IMR-90 (cell line): Measurements from ENCODE around the gene SMC5. TPM values are rescaled to one million over a fixed set of nuclear protein-coding genes. Genes with fewer than 3 reads are reported as not detected.

ENCODE experiments used
- ATAC-seq: fragments of 200-7000 bp; cut with Tn5 transposase; 2 replicates; pipeline ENCODE4 v1.9.1; 2020; ENCODE audit warnings: low read depth, mild to moderate bottlenecking, moderate library complexity
- BruUV-seq: library from RNA; stranded (reverse); fragments of 400-500 nt; replicated peaks from 2 replicates; lab custom pipeline; 2021; lab: Mats Ljungman, UMichigan
- CTCF ChIA-PET: fragments of 300-600 bp; formaldehyde crosslinking; extraction: SDS; loops from one replicate; lab custom pipeline; 2021; ENCODE audit warnings: antibody characterized with exemption; lab: Yijun Ruan, JAX
- POLR2A ChIA-PET: fragments of 300-600 bp; sonication (Branson Sonifier 250); formaldehyde crosslinking; loops from one replicate; lab custom pipeline; 2022; ENCODE audit warnings: antibody characterized with exemption; ENCODE audit not compliant: unreplicated experiment; lab: Charles Lee
- DNase-seq: peaks from one replicate; pipeline ENCODE4 v3.0.0; 2013
- H2AFZ ChIP-seq: replicated peaks from 2 replicates; pipeline ENCODE3; 2013; ENCODE audit warnings: low read length, mild to moderate bottlenecking; ENCODE audit not compliant: poor library complexity
- H2AK5ac ChIP-seq: 2 replicates; pipeline ENCODE4 v1.6.1; 2013; ENCODE audit warnings: low read depth, low read length, inconsistent platforms
- H2AK9ac ChIP-seq: replicated peaks from 2 replicates; pipeline ENCODE3; 2013; ENCODE audit warnings: mild to moderate bottlenecking, low read depth, low read length, moderate library complexity; ENCODE audit not compliant: poor library complexity
- H2BK120ac ChIP-seq: 2 replicates; pipeline ENCODE4 v1.6.1; 2013; ENCODE audit warnings: low read depth, low read length, inconsistent platforms
- H2BK15ac ChIP-seq: 3 replicates; pipeline ENCODE4 v1.6.1; 2013; ENCODE audit warnings: low read depth, low read length, inconsistent platforms
- H2BK20ac ChIP-seq: 2 replicates; pipeline ENCODE4 v1.6.1; 2013; ENCODE audit warnings: low read depth, mild to moderate bottlenecking, inconsistent platforms, low read length, moderate library complexity
- H2BK5ac ChIP-seq: 2 replicates; pipeline ENCODE4 v1.6.1; 2013; ENCODE audit warnings: mild to moderate bottlenecking, low read depth, low read length, inconsistent platforms; ENCODE audit not compliant: poor library complexity, severe bottlenecking
- H3K14ac ChIP-seq: replicated peaks from 2 replicates; pipeline ENCODE4 v1.6.1; 2013; ENCODE audit warnings: low read depth, low read length, inconsistent platforms
- H3K18ac ChIP-seq: 2 replicates; pipeline ENCODE4 v1.6.1; 2013; ENCODE audit warnings: low read depth, low read length, control low read depth
- H3K23ac ChIP-seq: 2 replicates; pipeline ENCODE4 v1.6.1; 2013; ENCODE audit warnings: low read depth, low read length, inconsistent platforms
- H3K27ac ChIP-seq: 2 replicates; pipeline ENCODE4 v1.5.1; 2013; ENCODE audit warnings: mild to moderate bottlenecking, control low read depth, low read length; ENCODE audit not compliant: insufficient read depth
- H3K27me3 ChIP-seq: 2 replicates; pipeline ENCODE4 v1.6.1; 2013; ENCODE audit warnings: low read length; ENCODE audit not compliant: control insufficient read depth, insufficient read depth
- H3K36me3 ChIP-seq: 2 replicates; pipeline ENCODE4 v1.6.1; 2013; ENCODE audit warnings: low read length, mixed read lengths; ENCODE audit not compliant: control insufficient read depth, insufficient read depth
- H3K4ac ChIP-seq: 2 replicates; pipeline ENCODE4 v1.6.1; 2013; ENCODE audit warnings: low read depth, low read length, inconsistent platforms
- H3K4me1 ChIP-seq: 2 replicates; pipeline ENCODE4 v1.6.1; 2013; ENCODE audit warnings: low read length, mixed read lengths; ENCODE audit not compliant: control insufficient read depth, insufficient read depth
- H3K4me2 ChIP-seq: 2 replicates; pipeline ENCODE4 v1.6.1; 2013; ENCODE audit warnings: low read depth, mild to moderate bottlenecking, control low read depth, low read length, moderate library complexity
- H3K4me3 ChIP-seq: 2 replicates; pipeline ENCODE4 v1.5.1; 2013; ENCODE audit warnings: low read depth, mild to moderate bottlenecking, control low read depth, low read length, moderate library complexity; ENCODE audit not compliant: insufficient read depth
- H3K56ac ChIP-seq: 2 replicates; pipeline ENCODE4 v1.6.1; 2013; ENCODE audit warnings: low read length, inconsistent platforms; ENCODE audit not compliant: insufficient read depth; ENCODE audit errors: extremely low read depth
- H3K79me1 ChIP-seq, 2 experiments: 2 replicates each; pipeline ENCODE4 v1.6.1; 2013; ENCODE audit warnings: low read length in 2 of 2, inconsistent platforms in 1 of 2, low read depth in 1 of 2
- H3K9ac ChIP-seq: 2 replicates; pipeline ENCODE4 v1.6.1; 2013; ENCODE audit warnings: low read depth, low read length, control low read depth
- H3K9me1 ChIP-seq: 2 replicates; pipeline ENCODE4 v1.6.1; 2013; ENCODE audit warnings: low read length, inconsistent platforms; ENCODE audit not compliant: insufficient read depth
- H3K9me3 ChIP-seq: 2 replicates; pipeline ENCODE4 v1.6.1; 2013; ENCODE audit warnings: low read length; ENCODE audit not compliant: control insufficient read depth, insufficient read depth
- H4K20me1 ChIP-seq: 2 replicates; pipeline ENCODE4 v1.6.1; 2013; ENCODE audit warnings: low read length, inconsistent platforms; ENCODE audit not compliant: insufficient read depth
- H4K5ac ChIP-seq: 2 replicates; pipeline ENCODE4 v1.6.1; 2013; ENCODE audit warnings: mild to moderate bottlenecking, low read depth, low read length, control low read depth
- H4K8ac ChIP-seq, 2 experiments: 2 replicates each; pipeline ENCODE4 v1.6.1; 2013; ENCODE audit warnings: low read depth in 2 of 2, low read length in 2 of 2, control low read depth in 1 of 2, inconsistent platforms in 1 of 2
- H4K91ac ChIP-seq: 2 replicates; pipeline ENCODE4 v1.6.1; 2013; ENCODE audit warnings: low read depth, low read length, inconsistent platforms; ENCODE audit not compliant: insufficient read depth
- CEBPB ChIP-seq: IDR thresholded peaks from 2 replicates; pipeline ENCODE4 v1.6.1; 2012; ENCODE audit warnings: low read depth, low read length, improper control_type of control experiment
- ELK1 ChIP-seq: fragments of 150-350 bp; IDR thresholded peaks from 2 replicates; pipeline ENCODE4 v1.6.1; 2016; ENCODE audit warnings: low read depth, mild to moderate bottlenecking, low read length, moderate library complexity, borderline replicate concordance
- FOS ChIP-seq: fragments of 150-350 bp; IDR thresholded peaks from 2 replicates; pipeline ENCODE4 v1.6.1; 2016; ENCODE audit warnings: low read depth, low read length
- MAFK ChIP-seq: IDR thresholded peaks from 2 replicates; pipeline ENCODE4 v1.6.1; 2012; ENCODE audit warnings: low read depth, low read length, improper control_type of control experiment
- MAZ ChIP-seq: IDR thresholded peaks from 2 replicates; pipeline ENCODE4 v1.6.1; 2012; ENCODE audit warnings: low read depth, mild to moderate bottlenecking, low read length, improper control_type of control experiment, moderate library complexity, borderline replicate concordance
- MXI1 ChIP-seq: IDR thresholded peaks from 2 replicates; pipeline ENCODE4 v1.6.1; 2012; ENCODE audit warnings: low read depth, mild to moderate bottlenecking, low read length, moderate library complexity, borderline replicate concordance
- NFE2L2 ChIP-seq: fragments of 150-350 bp; IDR thresholded peaks from 2 replicates; pipeline ENCODE4 v1.6.1; 2016; ENCODE audit warnings: low read depth, mild to moderate bottlenecking, low read length
- POLR2A ChIP-seq: IDR thresholded peaks from 2 replicates; pipeline ENCODE4 v1.6.1; 2012; ENCODE audit warnings: mild to moderate bottlenecking, low read depth, low read length
- RAD21 ChIP-seq: IDR thresholded peaks from 2 replicates; pipeline ENCODE4 v1.6.1; 2012; ENCODE audit warnings: low read length, improper control_type of control experiment
- RCOR1 ChIP-seq: IDR thresholded peaks from 2 replicates; pipeline ENCODE4 v1.6.1; 2012; ENCODE audit warnings: mild to moderate bottlenecking, low read length, improper control_type of control experiment; ENCODE audit not compliant: insufficient replicate concordance
- USF2 ChIP-seq: fragments of 150-350 bp; IDR thresholded peaks from 2 replicates; pipeline ENCODE4 v1.6.1; 2017; ENCODE audit warnings: mild to moderate bottlenecking, antibody characterized with exemption, low read length, low read depth
- dilution Hi-C: fragments of 300-500 bp; cut with HindIII; formaldehyde crosslinking; loops from one replicate; pipeline ENCODE4 v1.14.3; 2018; ENCODE audit warnings: low sequenced_read_pairs; ENCODE audit not compliant: unreplicated experiment
- in situ Hi-C: fragments of 300-500 bp; cut with MboI; formaldehyde crosslinking; loops from 3 replicates; pipeline ENCODE4 v1.14.3; 2019; ENCODE audit warnings: low sequenced_read_pairs, inconsistent platforms, mixed read lengths
- intact Hi-C: fragments of 100-400 bp; cut with micrococcal nuclease; formaldehyde crosslinking; loops from 2 replicates; pipeline ENCODE4 v1.10.0; 2022
- polyA plus RNA-seq, 3 experiments: library from polyadenylated mRNA; depleted of rRNA; stranded (reverse); fragments of >200 nt; gene quantifications; 2 replicates each; pipeline ENCODE4 v1.2.3, GENCODE V29; 2012; ENCODE audit warnings: low replicate concordance in 1 of 3
- total RNA-seq: library from RNA; depleted of rRNA; stranded (reverse); fragments of >200 nt; gene quantifications from 2 replicates; pipeline ENCODE4 v1.2.3, GENCODE V29; 2012
- TF ChIP-seq, protein P1 (sequence below): conservative IDR thresholded peaks from 2 replicates; pipeline ENCODE4 v1.5.1; 2012; ENCODE audit warnings: mild to moderate bottlenecking, low read depth, low read length, improper control_type of control experiment

Gene SMC5
- total and polyA plus RNA-seq, 2 of the 4 experiments (the other 2 are of a cell fraction): 12.0 to 13.3 TPM

DNA sequence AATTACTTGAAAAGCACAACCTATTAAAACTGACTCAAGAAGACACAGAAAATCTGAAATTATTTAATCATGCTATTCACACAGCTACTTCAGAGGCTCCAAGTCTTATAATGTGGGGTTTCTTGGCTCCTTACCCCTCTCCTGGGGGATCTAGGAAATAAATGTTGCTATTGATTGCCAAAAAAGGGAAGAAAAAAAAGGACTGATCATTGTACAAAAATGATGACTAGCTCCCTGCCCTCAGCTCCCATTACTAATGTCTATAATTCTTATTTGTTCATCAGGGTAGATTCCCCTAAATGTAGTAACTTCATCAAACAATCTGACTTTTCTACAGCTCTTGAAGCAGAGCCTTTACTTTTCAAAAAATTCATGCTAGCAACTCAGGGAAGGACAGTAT lies 3.3 kb upstream of the SMC5 start:
- Histone ChIP-seq H3K4me1 (peaks cover 15% of the 10 kb centered on the region), H3K4me3 (peak overlapping the region; percentile 26; the same call in 1 of the 2 replicates), H3K4me2 (peak overlapping the region; percentile 89), H3K27ac (peak overlapping the region; percentile 83; the same call in 1 of the 2 replicates), H3K79me1 (peaks cover 10 to 43% of the 10 kb centered on the region in 2 experiments), H2AFZ (no peak overlapping the region), H2AK9ac (no peak overlapping the region), H3K9me1 (no peaks in the 10 kb centered on the region), H2BK20ac (peak overlapping the region; percentile 90), H2AK5ac (peak overlapping the region; percentile 51), H4K91ac (peak overlapping the region; percentile 95; the same call in 1 of the 2 replicates), H2BK120ac (peak overlapping the region; percentile 93), H4K8ac (peak overlapping the region; percentile 99 to 100), H4K20me1 (peaks cover 5% of the 10 kb centered on the region), H3K9ac (peak overlapping the region; percentile 78; the same call in 1 of the 2 replicates), H3K27me3 (no peaks in the 10 kb centered on the region), H3K23ac (peak overlapping the region; percentile 93), H3K9me3 (0 out of 2 replicates have a peak, but pooled peaks cover 2% of the 10 kb centered on the region), H3K4ac (peak overlapping the region; percentile 93), H3K18ac (peak overlapping the region; percentile 79; the same call in 1 of the 2 replicates), H2BK5ac (peak overlapping the region; percentile 93), H3K14ac (peak overlapping the region; percentile 96), H3K36me3 (no peaks in the 10 kb centered on the region), H2BK15ac (peak overlapping the region; percentile 81), H4K5ac (peak overlapping the region; percentile 66), H3K56ac (peak overlapping the region; percentile 93)
- DNase-seq (peak; percentile 45), ATAC-seq (no peak)
- ChIA-PET POLR2A (interaction anchor here (0.6 to 0.9 kb wide), 3 partner anchors 163 to 1258 kb away, joined by 3 read pairs; no protein-coding TSS in a partner anchor), CTCF (interaction anchor here (0.6 to 0.8 kb wide), 2 partner anchors 115 to 142 kb away, joined by 3 read pairs; no protein-coding TSS in a partner anchor)
- in situ Hi-C loops: no loop called here
- no peak for TF ChIP-seq MXI1
- no peak for TF ChIP-seq CEBPB
- TF ChIP-seq MAZ: no peak
- TF ChIP-seq FOS: no peak
- no peak for TF ChIP-seq ELK1
- no peak for TF ChIP-seq MAFK
- TF ChIP-seq POLR2A: no peak; the same call in 1 of the 2 replicates
- no peak for TF ChIP-seq USF2
- TF ChIP-seq NFE2L2: no peak
- no peak for TF ChIP-seq RAD21
- TF ChIP-seq RCOR1: no peak
- TF ChIP-seq, protein P1, sequence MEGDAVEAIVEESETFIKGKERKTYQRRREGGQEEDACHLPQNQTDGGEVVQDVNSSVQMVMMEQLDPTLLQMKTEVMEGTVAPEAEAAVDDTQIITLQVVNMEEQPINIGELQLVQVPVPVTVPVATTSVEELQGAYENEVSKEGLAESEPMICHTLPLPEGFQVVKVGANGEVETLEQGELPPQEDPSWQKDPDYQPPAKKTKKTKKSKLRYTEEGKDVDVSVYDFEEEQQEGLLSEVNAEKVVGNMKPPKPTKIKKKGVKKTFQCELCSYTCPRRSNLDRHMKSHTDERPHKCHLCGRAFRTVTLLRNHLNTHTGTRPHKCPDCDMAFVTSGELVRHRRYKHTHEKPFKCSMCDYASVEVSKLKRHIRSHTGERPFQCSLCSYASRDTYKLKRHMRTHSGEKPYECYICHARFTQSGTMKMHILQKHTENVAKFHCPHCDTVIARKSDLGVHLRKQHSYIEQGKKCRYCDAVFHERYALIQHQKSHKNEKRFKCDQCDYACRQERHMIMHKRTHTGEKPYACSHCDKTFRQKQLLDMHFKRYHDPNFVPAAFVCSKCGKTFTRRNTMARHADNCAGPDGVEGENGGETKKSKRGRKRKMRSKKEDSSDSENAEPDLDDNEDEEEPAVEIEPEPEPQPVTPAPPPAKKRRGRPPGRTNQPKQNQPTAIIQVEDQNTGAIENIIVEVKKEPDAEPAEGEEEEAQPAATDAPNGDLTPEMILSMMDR: no peak
- BruUV-seq: no TSS peak
- intact Hi-C loops: loop anchor here (10.0 kb wide), 1 partner anchor 281 kb away; no protein-coding TSS in a partner anchor
- dilution Hi-C loops: no loop called here
